ENCODE results near the gene XK.
"Not testable (repeated sequence)": the region's sequence is repeated elsewhere in the genome, so short reads cannot be mapped to it uniquely, and the experiment has no call there.

GRCh38 chrX:37768866-37769265 is 83.3 kb downstream of the XK start:
- not testable (repeated sequence) for TF ChIP-seq CTCF (IDR thresholded peaks at IDR 0.05 in 4 of 5, conservative IDR thresholded peaks at IDR 0.05 in 1 of 5); POLR2A (IDR thresholded peaks at IDR 0.05)

All from gastrocnemius medialis (tissue), 4 donors.